IPS-15b (cell line): ENCODE results near the gene UBE2H.

Experiments used
- H3K27me3 ChIP-seq: one replicate; pipeline ENCODE4 v1.6.1; 2013; ENCODE audit warnings: low read length; ENCODE audit not compliant: control insufficient read depth, insufficient read depth
- H3K36me3 ChIP-seq: one replicate; pipeline ENCODE4 v1.6.1; 2013; ENCODE audit warnings: low read length; ENCODE audit not compliant: control insufficient read depth, insufficient read depth
- H3K4me1 ChIP-seq: one replicate; pipeline ENCODE4 v1.6.1; 2013; ENCODE audit warnings: mild to moderate bottlenecking, low read length; ENCODE audit not compliant: control insufficient read depth, insufficient read depth
- H3K4me3 ChIP-seq: one replicate; pipeline ENCODE4 v1.5.1; 2013; ENCODE audit warnings: low read depth, low read length
- H3K9ac ChIP-seq: one replicate; pipeline ENCODE4 v1.6.1; 2013; ENCODE audit warnings: low read depth, mild to moderate bottlenecking, low read length
- H3K9me3 ChIP-seq: one replicate; pipeline ENCODE4 v1.6.1; 2013; ENCODE audit warnings: mild to moderate bottlenecking, low read length; ENCODE audit not compliant: control insufficient read depth, insufficient read depth

The UBE2H gene

DNA sequence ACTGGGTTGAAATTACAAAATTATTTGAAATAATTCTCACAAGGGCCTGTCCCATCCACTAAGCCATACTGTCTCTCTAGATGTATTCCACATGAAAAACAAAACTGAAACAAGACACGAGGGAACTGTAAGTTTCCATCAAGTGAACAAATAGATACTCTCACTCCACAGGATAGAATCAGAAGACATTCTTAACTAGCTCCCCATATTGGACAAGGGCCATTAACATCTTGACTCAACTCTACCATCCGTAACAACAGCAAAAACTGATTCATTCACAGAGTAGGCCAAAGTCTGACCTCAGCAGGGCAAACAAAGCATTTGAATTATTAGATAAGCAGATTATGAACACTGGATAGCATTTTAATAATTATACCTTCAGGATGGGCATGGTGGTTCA lies 29.1 kb downstream of the UBE2H start:
- Histone ChIP-seq H3K9ac (no peak overlapping the region), H3K4me3 (no peak overlapping the region), H3K27me3 (no peaks in the 10 kb centered on the region), H3K36me3 (peaks cover 3% of the 10 kb centered on the region), H3K9me3 (no peaks in the 10 kb centered on the region), H3K4me1 (no peaks in the 10 kb centered on the region)

DNA sequence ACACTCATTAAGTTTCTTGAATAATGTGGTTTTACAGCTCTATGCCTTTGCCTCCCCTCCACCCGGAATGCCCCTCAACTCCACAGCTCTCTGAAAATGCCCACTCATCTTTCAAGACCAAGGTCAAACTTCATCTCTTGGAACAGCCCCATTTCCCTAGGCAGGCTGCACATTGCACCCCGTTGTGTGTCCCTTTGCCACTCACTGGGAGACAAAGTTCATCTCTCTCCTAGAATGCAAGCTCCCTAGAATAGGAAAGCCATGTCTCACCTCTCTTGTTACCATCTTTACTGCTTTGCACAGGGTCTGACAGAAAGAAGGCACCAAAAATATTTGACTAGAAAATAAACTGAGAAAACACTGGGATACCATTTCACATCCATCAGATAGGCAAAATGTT lies 33.3 kb downstream of the UBE2H start:
- Histone ChIP-seq H3K9me3 (no peaks in the 10 kb centered on the region), H3K36me3 (no peaks in the 10 kb centered on the region), H3K4me1 (peaks cover 7% of the 10 kb centered on the region)

DNA sequence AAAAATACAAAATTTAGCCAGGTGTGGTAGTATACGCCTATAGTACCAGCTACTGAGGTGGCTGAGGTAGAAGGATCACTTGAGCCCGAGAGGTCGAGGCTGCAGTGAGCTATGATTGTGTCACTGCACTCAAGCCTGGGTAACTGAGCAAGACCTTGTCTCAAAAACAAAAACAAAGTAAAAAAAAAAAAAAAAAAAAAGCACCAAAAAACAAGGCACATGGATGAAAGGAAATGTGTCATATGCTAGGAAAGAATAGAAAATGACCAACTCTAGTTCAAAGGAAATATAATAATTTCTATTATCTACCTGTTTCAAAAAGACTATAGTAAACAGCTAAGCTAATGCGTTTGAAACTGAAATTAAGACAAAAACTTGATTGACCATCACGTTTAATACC lies 33.8 kb downstream of the UBE2H start:
- no peak overlapping the region for H3K9ac ChIP-seq
- peaks cover 7% of the 10 kb centered on the region for H3K4me1 ChIP-seq
- no peaks in the 10 kb centered on the region for H3K36me3 ChIP-seq
- no peaks in the 10 kb centered on the region for H3K9me3 ChIP-seq
- H3K27me3 ChIP-seq, result no peaks in the 10 kb centered on the region
- no peak overlapping the region for H3K4me3 ChIP-seq

More for the DNA sequence above, 33.3 kb downstream of the UBE2H start:
- Histone ChIP-seq H3K4me3 (no peak overlapping the region), H3K9ac (no peak overlapping the region), H3K27me3 (no peaks in the 10 kb centered on the region)

DNA sequence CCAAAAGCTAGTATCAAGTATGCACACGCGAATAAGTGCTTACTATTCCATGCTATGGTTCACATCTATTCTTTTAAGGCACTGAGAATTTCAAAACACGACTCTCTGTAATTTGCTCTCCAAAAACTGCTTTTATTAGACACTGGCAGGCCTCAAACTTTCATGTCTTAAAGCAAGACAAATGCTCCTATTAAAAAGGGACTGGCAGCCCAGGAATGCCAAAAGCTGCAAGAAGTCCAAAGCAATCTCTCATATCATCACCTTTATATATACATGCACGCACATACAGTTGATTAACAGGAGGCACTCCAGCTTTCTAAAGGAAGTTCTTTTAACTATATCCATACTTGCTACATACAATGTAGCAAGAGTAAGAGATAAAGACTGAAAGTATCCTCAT lies 34.8 kb downstream of the UBE2H start:
- Histone ChIP-seq H3K4me1 (peaks cover 7% of the 10 kb centered on the region), H3K9me3 (no peaks in the 10 kb centered on the region), H3K36me3 (no peaks in the 10 kb centered on the region), H3K27me3 (no peaks in the 10 kb centered on the region), H3K9ac (no peak overlapping the region), H3K4me3 (no peak overlapping the region)

DNA sequence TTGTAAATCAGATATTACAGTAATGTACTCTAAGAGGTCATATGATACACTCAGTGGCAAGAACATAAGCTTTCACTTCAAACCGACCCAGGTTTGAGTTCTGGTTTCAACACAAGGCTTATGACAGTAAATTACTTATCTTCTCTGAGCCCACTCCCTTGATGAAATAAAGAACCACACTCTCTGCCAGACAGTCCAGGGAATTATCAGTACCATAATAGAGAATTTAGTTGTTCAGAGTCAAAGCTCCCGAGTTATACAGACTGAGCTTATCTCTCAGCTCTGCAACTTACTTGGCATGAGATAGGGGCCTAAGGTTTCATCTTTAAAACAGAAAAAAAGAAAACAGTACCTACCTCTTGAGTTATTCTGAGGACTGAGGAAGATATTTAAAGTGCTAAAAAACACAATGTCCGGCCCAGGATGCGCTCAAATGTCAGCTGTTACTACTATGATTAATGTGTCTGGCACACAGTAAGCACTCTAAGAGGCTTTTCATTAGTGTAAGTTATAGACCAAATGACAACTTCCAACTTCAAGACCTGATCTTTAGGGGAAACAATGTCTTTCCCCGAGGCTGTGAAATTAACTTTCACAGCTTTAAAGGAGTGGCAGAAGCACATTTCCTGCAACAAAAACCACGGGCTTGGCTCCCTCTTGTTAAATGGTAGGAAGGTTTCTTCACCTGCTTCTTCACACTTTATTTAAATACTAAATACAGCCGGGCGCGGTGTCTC lies 38.1 kb downstream of the UBE2H start:
- H3K27me3 ChIP-seq, result no peaks in the 10 kb centered on the region
- H3K9ac ChIP-seq, result no peak overlapping the region
- H3K9me3 ChIP-seq, result no peaks in the 10 kb centered on the region
- peaks cover 7% of the 10 kb centered on the region for H3K4me1 ChIP-seq
- H3K36me3 ChIP-seq, result no peaks in the 10 kb centered on the region
- no peak overlapping the region for H3K4me3 ChIP-seq

DNA sequence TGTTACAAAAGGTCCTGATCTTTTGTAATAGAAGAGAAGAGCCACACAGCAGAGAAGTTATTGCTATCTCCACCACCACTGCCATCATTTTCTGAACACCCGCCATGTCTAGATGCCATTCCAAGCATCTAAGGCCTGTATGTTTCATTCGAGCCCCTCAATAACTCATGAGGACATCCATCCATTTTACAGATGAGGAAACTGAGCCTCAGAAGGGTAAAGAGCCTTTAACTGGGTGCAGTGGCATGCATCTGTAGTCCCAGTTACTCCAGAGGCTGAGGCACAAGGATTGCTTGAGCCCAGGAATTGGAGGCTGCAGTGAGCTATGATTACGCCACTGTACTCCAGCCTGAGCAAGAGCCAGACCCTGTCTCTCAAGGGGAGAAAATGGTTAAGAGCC lies 39.3 kb downstream of the UBE2H start:
- Histone ChIP-seq H3K9me3 (no peaks in the 10 kb centered on the region), H3K36me3 (no peaks in the 10 kb centered on the region), H3K4me1 (peaks cover 18% of the 10 kb centered on the region), H3K27me3 (no peaks in the 10 kb centered on the region), H3K4me3 (no peak overlapping the region), H3K9ac (no peak overlapping the region)

DNA sequence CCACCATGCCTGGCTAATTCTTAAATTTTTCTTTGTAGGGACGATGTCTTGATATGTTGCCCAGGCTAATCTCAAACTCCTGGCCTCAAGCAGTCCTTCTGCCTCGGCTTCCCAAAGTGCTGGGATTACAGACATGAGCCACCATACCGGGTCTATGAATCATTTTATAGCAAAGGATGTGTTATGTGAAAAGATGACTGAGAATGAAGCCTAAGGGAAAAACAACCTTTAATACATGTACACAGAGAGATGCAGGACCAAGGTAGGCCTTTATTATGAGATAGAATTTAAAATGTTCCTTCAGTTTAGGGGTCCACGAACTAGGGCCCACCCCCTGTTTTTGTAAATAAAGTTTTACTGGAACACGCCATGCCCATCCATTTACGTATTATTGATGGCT lies 41.0 kb downstream of the UBE2H start:
- H3K9ac ChIP-seq, result no peak overlapping the region
- no peaks in the 10 kb centered on the region for H3K36me3 ChIP-seq
- peaks cover 15% of the 10 kb centered on the region for H3K4me1 ChIP-seq
- no peaks in the 10 kb centered on the region for H3K27me3 ChIP-seq
- no peaks in the 10 kb centered on the region for H3K9me3 ChIP-seq
- no peak overlapping the region for H3K4me3 ChIP-seq

DNA sequence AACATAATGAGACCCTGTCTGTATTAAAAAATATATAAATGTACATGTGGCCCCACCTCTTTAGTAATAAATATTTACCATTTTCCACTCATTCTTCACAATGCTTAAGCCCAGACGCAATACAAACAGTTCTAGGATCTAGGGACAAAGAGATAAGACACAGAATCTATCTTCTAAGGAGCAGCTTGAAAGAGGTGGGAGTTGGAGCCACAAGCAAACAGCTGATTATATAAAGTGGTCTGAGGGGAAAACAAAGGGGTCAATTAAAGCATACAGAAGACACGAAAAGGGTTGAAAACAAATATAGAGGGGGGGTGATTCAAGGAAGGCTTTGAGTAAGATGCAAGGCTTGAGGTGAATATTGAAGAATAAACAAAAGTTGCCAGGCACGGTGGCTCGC lies 43.1 kb downstream of the UBE2H start:
- Histone ChIP-seq H3K4me1 (peaks cover 10% of the 10 kb centered on the region), H3K36me3 (no peaks in the 10 kb centered on the region)

DNA sequence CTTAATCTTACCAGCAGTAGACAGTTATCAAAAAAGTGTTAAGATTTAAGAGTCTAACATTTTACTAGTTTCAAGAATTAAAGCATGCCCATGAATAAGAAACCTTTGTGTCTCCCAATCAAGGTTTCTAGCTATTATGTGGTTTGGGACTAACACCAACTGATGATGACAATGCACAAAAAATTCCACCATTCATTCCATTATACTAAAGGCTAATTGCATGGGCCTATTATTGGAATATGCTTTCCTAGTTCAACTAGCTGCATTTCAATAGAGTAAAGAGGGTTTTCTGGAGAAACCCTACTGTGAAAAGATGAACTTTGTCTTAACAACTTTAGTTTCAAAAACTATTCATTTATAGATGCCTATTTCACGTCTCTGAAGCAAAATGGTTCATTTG lies 44.6 kb downstream of the UBE2H start:
- no peaks in the 10 kb centered on the region for H3K36me3 ChIP-seq
- H3K4me1 ChIP-seq, result peaks cover 10% of the 10 kb centered on the region
- H3K9me3 ChIP-seq, result no peaks in the 10 kb centered on the region
- H3K9ac ChIP-seq, result no peak overlapping the region
- no peak overlapping the region for H3K4me3 ChIP-seq
- H3K27me3 ChIP-seq, result no peaks in the 10 kb centered on the region

More for the DNA sequence above, 43.1 kb downstream of the UBE2H start:
- no peak overlapping the region for H3K4me3 ChIP-seq
- H3K9me3 ChIP-seq, result no peaks in the 10 kb centered on the region
- no peak overlapping the region for H3K9ac ChIP-seq
- H3K27me3 ChIP-seq, result no peaks in the 10 kb centered on the region

DNA sequence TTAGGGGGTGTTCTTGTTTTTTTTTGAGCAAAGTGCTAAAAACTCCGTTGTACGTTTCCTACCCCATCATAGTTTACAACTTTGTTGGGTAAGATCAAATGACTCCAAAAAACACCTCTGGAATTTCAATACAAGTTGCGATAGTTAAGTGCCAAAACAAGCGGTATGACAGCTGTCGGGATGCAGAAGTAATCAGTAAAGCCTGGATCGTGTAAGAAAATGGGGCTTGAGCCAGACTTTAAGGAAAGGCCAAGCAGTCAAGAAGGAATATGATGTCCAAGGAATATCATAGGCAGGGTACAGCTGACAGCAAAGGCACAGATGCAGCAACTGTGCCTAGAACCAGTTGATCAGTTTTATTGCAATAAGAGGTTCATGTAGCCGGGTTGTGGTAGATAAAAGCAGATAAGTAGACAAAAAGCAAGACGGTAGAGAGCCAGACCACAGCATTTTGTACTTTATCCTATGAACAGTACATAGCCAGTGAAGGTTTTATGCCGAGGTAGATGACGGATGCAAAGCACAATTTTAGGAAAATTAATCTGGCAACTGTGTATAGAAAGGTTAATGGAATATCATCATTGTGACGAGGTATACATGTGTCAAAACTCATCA lies 45.5 kb downstream of the UBE2H start:
- Histone ChIP-seq H3K9me3 (no peaks in the 10 kb centered on the region), H3K36me3 (no peaks in the 10 kb centered on the region), H3K4me3 (no peak overlapping the region), H3K4me1 (peaks cover 10% of the 10 kb centered on the region), H3K27me3 (no peaks in the 10 kb centered on the region), H3K9ac (no peak overlapping the region)

DNA sequence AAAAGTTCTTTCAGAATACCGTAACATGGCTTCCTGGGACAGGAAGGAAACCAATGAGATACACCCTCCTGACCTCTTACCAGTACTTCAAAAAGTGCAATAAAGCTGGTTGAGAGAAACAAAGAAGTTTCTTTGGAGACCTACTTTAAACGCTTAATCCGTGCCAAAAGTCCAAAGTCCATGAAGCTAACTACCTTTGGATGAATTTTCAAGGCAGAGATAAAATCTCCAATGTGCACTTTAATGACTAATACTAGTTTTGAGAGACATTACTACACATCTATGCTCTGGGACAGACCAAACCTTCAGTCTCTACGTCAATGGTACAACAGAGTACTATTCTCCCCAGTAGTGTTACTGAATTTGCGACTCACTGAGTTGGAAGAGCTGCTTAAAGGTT lies 46.1 kb downstream of the UBE2H start:
- Histone ChIP-seq H3K4me1 (peaks cover 10% of the 10 kb centered on the region), H3K4me3 (no peak overlapping the region)

DNA sequence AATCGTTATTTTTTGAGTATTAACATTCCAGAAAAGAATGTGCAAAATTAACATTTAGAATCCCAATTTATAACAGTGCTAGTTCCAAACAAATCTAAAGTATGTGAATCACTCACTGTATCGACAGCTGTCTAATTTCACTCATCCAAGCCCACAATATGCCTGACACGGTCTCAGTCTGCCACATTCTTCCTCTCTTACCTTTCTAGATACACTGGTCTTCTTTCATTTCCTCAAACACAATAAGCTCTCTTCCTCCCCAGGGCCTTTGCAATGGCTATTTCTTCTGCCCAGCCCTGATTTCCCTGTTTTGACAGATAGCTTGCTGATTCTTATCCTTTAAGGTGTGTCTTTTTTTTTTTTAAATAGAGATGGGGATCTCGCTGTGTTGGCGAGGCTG lies 48.8 kb downstream of the UBE2H start:
- no peaks in the 10 kb centered on the region for H3K27me3 ChIP-seq
- H3K4me3 ChIP-seq, result no peak overlapping the region
- H3K9me3 ChIP-seq, result no peaks in the 10 kb centered on the region
- H3K4me1 ChIP-seq, result peaks cover 5% of the 10 kb centered on the region
- no peaks in the 10 kb centered on the region for H3K36me3 ChIP-seq
- no peak overlapping the region for H3K9ac ChIP-seq

More for the DNA sequence above, 46.1 kb downstream of the UBE2H start:
- Histone ChIP-seq H3K9me3 (no peaks in the 10 kb centered on the region), H3K9ac (no peak overlapping the region), H3K27me3 (no peaks in the 10 kb centered on the region), H3K36me3 (no peaks in the 10 kb centered on the region)
